ENCODE data around the gene ZNF618.
"Not testable (repeated sequence)": the region's sequence is repeated elsewhere in the genome, so short reads cannot be mapped to it uniquely, and the experiment has no call there.

The ZNF618 gene

DNA sequence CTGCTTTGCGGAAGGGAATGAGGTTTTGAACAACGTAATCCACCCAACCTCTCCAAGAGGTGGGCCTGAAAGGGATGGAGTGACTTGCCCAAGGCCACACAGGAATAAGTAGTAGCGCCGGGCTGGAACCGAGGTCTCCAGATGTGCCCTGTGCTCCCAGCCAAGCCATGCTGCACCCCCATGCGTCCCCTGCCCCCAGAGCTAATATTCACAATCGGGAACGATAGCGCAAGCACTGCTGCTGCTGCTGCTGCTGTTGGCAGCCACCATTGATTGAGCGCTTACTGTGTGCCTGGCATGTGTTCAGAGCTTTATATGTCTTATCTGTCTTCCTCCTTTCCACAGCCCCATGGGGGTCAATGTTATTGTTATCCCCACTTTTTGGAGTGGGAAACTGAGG is 158.1 kb downstream of the ZNF618 start:
- in situ Hi-C loops (cut with MboI; ENCODE audit: low sequenced_read_pairs): no loop called here

DNA sequence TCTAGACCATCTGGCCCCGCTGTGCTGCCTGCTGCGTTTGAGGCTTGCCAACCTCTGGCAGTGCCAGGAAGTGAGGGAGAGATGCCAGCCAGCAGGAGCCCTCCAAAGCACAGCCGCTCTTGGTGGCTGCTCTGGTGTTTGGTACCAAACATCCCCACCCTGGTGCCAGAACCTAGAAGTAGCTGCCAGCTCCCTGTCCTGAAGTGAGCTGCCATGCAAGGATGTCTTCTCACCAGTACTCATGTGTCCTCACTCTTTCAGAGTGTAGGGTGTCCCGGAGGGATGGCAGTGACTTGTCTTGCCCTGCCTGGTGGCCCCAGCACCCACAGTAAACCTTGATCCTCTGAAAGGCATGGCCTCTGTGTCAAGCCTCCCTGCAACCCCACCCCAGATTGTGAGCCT is 158.6 kb downstream of the ZNF618 start:
- in situ Hi-C loops (cut with MboI; ENCODE audit: low sequenced_read_pairs): no loop called here

DNA sequence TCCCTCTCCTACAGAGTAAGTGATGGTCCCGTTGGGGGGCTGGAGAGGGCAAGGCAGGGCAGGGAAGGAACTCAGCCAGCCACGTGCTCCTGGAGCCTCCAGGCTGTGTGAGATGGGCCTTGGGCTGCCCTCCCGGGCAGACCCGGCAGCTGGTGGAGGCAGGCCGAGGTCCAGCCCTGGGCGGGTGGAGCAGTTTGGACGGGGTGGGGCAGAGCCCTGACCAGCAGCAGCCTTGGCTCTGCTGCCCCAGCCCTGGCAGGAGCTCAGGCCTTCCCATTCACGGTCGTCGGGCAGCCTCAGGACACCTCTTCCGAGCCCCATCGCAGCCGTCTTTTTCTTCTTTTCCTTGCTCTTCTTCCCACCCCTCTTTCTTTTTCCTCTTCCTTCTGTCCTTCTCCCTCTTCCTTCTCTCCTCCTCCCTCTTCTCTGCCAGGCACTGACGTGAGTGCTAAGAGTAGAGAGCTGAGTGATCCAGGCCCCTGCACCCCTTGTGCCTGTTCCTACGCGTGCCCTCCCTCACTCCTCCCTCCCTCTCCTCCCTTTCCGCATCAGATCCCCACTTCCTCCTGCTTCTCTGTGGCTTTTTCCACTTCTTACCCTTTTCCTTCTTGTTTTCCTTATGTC is 159.2 kb downstream of the ZNF618 start:
- in situ Hi-C loops (cut with MboI; ENCODE audit: low sequenced_read_pairs): no loop called here

DNA sequence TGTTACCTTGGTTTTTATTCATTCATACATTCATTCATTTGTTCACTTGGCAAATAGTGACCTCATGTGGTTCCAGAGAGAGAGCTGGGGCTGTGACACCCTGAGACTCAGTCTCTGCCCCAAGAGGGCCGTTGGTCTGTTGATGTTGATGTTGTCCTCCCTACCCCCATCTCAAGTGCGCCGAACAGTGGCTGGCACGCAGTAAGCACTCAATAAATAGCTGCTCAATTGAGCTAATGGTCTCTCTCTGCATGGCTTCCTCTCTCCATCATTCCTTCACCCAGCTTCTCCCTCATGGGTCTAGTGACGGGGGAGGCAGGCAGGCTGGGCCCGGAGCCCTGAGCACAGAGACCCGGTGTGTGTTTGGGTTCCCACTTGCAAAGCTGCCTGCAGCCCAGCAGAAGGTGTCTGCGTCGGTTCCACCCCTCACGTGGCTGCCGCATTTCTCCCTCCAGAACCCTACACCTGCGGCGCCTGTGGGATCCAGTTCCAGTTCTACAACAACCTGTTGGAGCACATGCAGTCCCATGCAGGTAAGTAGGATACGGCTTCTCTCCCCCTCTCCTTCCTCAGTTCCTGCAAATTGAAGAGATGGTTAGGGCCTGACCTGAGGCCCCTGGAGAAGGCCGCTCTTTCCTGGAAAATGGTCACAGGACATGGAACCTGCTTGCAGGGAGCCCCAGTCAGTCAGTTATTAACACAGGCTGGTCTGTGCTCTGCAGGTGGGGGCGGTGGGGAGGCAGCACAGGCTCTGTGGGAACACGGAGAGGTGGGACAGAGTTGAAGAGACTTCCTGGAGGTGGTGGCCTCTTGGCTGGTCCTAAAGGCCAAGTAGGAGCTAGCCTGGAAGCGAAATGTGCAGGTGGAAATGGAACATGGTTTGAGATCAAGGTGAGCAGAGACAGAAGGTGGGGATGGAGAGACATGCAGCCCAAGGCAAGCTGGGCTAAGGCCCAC is 160.0 kb downstream of the ZNF618 start:
- in situ Hi-C loops (cut with MboI; ENCODE audit: low sequenced_read_pairs): no loop called here

DNA sequence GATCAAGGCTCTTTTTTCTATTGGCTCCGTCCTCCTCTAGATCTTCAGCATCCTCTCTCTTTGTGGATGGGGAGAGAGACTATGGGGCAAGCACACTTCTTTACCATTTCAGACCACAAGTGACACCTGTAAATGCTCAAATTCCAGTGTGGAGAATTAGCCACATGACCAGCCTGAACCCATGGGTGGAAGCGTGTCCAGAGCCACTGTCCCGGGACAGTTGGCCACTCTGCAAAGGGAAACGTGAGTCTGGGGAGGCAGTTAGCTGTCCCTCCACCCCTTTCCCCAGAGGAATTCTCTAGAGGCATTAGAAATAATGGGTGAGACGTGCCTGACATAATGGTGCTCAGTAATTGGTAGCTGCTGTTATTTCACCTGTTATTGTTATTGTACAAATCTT is 161.1 kb downstream of the ZNF618 start:
- in situ Hi-C loops (cut with MboI; ENCODE audit: low sequenced_read_pairs): no loop called here

DNA sequence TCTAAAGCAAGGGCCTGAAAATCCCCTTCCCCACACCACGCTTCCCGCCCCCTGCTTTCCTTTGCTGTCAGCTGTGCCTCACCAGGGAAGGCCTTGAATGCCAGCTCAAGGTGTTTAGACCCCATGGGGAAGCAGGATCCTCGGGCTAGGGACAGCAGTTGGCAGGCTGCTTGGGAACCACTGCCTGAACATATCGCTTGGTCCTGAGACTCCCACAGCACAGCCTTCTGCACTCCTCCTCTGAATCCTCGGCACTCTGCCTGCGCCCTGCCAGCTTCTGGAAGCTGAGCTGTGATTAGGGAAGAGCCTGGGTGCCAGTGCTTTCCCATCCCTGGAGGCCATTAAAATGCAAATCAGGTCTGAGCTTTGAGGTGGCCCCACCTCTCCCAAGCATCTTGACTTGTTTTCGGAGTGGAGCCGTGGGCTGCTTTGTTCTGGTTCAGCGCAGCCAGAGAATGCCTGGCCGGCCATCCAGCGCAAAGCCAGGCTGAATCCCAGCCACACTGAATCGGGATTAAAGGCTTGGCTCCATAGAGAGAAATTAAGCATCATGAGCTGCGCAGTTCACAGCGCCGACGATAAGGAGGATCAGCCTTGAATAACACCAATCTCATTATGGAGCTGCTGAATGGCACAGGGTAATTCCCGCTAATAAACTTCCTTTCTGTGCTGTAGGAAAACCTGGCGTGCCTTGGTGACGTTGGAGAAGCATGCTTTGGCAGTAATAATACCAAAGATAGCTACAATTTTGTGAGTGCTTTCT is 162.0 kb downstream of the ZNF618 start:
- in situ Hi-C loops (cut with MboI; ENCODE audit: low sequenced_read_pairs): no loop called here

DNA sequence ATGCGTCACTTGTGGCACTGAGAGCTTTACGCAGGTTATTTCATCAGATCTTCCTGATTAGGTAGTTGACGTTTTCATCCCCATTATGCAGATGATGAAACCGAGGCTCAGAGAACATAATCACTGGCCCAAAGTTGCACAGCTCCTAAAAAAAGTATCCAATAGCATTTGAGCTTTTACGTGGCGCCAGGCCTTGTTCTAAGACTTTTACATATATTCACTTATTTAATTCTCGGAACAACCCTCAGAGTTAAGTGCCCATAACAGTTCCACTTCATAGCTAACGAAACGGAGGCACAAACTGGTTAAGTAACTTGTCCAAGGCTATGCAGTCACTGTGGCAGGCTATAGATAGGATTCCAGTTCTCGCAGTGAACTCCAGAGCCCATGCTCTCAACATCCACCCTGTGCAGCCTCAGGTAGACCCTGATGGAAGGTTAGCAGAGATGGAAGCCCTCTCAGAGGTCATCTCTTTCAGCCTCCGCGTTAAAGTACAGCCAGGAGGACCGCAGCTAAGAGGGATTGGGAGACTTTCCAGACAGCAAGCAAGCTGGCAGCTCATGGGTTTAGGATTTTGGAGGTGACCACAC is 162.7 kb downstream of the ZNF618 start:
- in situ Hi-C loops (cut with MboI; ENCODE audit: low sequenced_read_pairs): no loop called here

DNA sequence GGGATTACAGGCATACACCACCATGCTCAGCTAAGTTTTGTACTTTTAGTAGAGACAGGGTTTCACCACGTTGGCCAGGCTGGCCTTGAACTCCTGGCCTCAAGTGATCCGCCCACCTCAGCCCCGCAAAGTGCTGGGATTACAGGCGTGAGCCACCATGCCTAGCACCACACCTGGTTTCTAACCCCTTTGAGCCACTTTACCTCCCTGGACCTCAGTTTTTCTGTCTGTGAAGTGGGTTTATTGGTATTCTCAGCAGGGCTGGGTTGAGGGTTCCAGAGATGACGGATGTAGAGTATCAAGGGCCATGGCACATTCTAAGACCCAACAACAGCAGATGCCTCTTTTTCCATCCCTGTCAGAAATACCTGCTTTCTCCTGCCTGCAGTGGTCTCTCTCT is 163.4 kb downstream of the ZNF618 start:
- in situ Hi-C loops (cut with MboI; ENCODE audit: low sequenced_read_pairs): no loop called here

DNA sequence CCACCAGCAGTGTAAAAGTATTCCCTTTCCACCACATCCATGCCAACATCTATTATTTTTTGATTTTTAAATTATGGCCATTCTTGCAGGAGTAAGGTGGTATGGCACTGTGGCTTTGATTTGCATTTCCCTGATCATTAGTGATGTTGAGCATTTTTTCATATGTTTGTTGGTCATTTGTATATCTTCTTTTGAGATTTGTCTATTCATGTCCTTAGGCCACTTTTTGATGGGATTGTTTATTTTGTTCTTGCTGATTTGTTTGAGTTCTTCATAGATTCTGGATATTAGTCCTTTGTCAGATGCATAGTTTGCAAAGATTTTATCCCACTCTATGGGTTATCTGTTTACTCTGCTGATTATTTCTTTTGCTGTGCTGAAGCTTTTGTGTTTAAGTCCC is 167.6 kb downstream of the ZNF618 start:
- in situ Hi-C loops (cut with MboI; ENCODE audit: low sequenced_read_pairs): not testable (repeated sequence)

DNA sequence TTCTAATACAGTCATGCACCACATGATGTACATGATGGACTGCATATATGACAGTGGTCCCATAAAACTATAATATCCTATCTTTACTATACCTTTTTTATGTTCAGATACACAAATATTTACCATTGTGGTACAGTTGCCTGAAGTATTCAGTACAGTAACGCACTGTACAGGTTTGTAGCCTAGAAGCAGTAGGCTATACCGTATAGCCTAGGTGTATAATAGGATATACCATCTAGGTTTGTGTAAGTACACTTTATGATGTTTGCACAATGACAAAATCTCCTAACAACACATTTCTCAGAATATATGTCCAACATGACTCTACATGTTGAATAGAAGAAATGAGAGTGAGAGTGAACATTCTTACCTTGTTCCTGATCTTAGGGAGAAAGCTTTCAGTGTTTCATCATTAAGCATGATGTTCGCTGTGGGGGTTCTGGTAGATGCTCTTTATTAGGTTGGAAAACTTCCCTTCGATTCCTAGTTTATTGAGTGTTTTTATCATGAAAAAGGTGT is 170.2 kb downstream of the ZNF618 start:
- in situ Hi-C loops (cut with MboI; ENCODE audit: low sequenced_read_pairs): no loop called here

DNA sequence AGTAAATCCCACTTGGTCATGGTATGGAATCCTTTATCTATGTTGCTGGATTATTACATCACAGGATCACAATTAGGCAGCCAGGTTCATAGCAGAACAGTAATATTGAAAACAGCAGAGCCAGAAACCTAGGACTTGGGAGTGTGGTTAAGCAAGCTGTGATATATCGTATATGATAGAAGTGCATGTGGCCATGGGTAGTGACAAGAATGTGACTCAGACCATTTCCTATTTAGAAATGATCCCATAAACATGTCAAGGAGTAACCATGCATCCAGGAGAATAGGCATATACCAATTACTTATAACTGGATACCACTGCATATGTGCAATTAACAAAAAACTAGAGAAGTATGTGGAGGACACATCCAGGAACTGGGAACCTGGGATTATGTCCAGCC is 170.8 kb downstream of the ZNF618 start:
- in situ Hi-C loops (cut with MboI; ENCODE audit: low sequenced_read_pairs): no loop called here

DNA sequence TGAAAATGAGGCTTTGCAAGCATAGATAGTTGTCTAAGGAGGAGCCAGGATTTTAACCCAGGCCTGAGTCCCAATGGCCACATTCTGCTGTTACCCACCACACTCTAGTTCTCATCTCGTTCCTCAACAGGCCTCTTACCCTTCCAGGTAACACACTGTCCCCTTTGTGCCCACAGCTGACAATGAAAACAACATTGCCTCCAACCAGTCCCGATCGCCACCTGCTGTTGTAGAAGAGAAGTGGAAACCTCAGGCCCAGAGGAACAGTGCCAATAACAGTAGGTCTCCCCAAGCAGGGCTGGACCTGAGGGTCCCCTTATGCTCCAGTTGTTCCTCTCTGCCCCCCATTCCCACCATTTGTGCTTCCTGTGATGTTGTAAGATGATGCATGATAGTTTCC is 171.6 kb downstream of the ZNF618 start:
- in situ Hi-C loops (cut with MboI; ENCODE audit: low sequenced_read_pairs): no loop called here

DNA sequence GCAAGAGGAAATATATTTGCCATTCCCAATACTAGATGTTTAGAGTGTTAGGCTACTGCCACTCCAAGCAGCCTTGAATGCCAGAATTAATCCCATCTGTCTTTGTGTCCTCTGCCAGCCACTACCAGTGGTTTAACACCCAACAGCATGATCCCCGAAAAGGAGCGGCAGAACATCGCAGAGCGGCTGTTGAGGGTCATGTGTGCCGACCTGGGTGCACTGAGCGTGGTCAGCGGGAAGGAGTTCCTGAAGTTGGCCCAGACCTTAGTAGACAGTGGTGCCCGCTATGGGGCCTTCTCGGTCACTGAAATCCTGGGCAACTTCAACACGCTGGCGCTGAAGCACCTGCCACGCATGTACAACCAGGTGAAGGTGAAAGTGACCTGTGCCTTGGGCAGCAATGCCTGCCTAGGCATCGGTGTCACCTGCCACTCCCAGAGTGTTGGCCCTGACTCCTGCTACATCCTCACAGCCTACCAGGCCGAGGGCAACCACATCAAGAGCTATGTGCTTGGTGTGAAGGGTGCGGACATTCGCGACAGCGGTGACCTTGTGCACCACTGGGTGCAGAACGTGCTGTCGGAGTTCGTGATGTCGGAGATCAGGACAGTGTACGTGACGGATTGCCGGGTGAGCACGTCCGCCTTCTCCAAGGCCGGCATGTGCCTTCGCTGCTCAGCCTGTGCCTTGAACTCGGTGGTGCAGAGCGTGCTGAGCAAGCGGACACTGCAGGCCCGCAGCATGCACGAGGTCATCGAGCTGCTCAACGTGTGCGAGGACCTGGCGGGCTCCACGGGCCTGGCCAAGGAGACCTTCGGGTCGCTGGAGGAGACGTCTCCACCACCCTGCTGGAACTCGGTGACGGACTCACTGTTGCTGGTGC is 172.7 kb downstream of the ZNF618 start:
- in situ Hi-C loops (cut with MboI; ENCODE audit: low sequenced_read_pairs): no loop called here

DNA sequence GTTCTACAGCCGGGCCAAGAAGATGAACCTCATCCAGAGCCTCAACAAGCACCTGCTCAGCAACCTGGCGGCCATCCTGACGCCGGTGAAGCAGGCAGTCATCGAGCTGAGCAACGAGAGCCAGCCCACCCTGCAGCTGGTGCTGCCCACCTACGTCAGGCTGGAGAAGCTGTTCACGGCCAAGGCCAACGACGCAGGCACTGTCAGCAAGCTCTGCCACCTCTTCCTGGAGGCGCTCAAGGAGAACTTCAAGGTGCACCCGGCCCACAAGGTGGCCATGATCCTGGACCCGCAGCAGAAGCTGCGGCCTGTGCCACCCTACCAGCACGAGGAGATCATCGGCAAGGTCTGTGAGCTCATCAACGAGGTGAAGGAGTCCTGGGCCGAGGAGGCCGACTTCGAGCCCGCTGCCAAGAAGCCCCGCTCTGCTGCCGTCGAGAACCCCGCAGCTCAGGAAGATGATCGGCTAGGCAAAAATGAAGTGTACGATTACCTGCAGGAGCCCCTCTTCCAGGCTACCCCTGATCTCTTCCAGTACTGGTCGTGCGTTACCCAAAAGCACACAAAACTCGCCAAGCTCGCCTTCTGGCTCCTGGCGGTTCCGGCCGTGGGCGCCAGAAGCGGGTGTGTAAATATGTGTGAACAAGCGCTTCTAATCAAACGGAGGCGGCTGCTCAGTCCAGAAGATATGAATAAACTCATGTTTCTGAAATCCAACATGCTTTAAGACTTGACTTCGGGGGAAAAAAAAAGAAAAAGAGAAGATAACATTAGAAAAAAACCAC is 173.5 kb downstream of the ZNF618 start:
- in situ Hi-C loops (cut with MboI; ENCODE audit: low sequenced_read_pairs): no loop called here

DNA sequence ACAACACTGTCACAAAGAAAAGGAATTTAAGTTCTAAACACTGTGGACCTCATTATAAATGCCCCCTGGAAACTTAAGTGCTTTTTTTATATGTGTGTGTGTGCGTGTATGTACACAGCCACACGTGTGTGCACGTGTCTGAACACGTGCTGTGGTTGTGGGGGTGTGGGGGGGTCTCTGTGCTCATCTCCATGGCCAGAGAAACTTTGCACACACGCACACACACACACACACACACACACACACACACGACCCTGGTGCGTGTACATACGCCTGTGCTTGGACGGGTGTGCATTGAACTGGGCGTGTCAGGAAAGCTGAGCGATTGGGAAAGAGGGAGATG is 174.1 kb downstream of the ZNF618 start:
- in situ Hi-C loops (cut with MboI; ENCODE audit: low sequenced_read_pairs): no loop called here

DNA sequence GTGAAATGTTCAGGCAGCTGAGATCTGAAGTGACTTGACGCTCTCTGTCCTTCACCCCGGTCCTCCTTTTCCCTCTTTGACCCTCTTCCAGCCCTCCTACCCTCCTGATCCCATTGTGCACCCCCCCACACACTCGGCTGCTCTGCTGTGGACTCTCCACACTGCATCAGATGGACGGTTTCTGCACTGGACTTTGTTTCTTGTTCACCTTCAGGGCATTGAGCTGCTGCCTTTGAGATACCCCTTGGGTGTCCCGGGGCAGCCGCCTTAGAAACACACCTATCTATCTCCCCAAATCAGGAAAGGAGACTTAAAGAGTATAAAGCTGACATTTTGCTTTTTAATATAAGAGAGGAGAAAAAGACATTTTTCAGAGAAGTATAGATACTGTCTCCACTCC is 174.5 kb downstream of the ZNF618 start:
- in situ Hi-C loops (cut with MboI; ENCODE audit: low sequenced_read_pairs): no loop called here

DNA sequence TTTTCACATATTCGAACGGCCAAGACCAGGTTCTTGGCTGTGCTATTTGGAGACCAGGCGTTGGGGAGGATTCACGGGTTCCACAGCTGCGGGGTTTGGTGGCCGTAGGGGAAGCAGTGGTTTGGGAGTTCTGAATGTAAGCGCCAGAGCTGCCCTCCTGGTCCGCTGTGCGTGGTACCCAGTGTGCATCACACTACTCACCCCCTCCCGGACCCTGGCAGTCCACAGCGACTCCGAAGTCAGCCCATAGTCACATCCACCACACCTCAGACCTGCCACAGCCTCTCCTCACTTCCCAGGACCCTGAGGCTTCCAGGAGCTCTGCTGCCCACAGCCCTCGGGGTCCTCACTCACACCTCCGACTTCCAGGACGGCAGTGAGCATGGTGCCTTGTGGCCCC is 175.2 kb downstream of the ZNF618 start:
- in situ Hi-C loops (cut with MboI; ENCODE audit: low sequenced_read_pairs): no loop called here

DNA sequence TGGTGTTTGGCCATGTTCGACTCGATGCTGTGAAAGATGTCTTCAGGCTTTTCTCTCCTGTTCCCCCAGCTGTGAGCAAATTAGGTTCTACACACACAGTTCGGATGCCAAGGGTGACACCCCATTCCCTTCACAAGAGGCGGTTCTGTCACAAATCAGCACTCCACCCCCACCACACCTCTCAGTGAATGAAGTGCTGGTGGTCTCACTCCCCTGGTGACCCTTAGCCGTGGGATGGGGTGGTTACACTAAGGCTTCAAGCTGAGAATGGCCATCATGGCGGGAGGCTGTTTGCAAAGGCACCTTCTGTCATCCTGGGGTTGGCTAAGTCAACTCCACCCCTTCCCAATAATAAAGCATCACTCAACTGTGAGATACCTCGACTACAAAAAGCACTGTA is 175.6 kb downstream of the ZNF618 start:
- in situ Hi-C loops (cut with MboI; ENCODE audit: low sequenced_read_pairs): no loop called here

DNA sequence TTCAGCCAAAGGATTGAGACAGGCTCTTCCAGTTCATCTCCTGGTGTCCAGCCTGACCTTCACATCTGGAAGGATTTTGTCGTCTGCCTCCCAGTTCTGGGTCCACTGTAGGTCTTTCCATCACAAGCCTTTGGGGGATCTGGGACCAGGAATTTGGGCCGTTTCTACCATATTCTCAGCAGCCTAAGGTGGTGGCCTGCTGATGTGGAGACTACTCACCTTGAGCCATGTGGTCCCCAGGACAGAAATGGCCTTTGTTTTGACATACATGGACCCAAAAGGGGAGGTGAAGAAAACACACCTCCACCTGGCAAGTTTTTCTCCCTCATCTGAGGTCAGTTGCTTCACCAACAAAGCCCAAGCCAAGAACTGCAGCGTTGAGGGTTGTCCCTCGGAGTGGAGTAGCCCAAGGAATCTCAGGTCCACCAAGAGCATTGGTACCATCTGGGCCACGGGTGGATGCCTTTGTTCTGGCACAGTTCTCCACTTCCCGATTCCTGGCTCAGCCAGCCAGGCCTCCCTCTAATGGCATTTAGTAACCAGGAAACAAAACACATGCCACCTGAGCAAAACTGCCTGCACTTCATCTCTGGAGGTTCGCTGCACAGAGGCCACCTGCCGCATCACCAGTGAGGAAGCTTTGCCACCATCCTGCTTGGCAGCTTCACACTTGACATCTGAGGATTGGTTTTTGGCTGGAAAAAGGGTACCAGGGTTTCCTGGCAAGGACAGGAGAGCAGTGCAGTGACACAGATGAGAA is 177.3 kb downstream of the ZNF618 start:
- in situ Hi-C loops (cut with MboI; ENCODE audit: low sequenced_read_pairs): no loop called here

Measured in hTERT RPE-1 (cell line).